Cardiac septum (tissue), 1 donor: ENCODE results near the gene RAB23. TPM values are rescaled to one million over a fixed set of nuclear protein-coding genes. Genes with fewer than 3 reads are reported as not detected.
"Not testable (repeated sequence)": the region's sequence is repeated elsewhere in the genome, so short reads cannot be mapped to it uniquely, and the experiment has no call there.

ENCODE experiments used
- DNase-seq: peaks from one replicate; pipeline ENCODE4 v3.0.0-alpha.2; 2020; ENCODE audit warnings: low spot score
- intact Hi-C: fragments of 100-400 bp; cut with DNase I; formaldehyde crosslinking; loops from one replicate; pipeline ENCODE4 v1.14.0; 2022
- total RNA-seq: library from RNA; stranded (reverse); fragmentation: NEBNext Ultra II Directional; extraction: Animal tissue kit (Norgen Biotek cat#: 25700); gene quantifications from one replicate; pipeline ENCODE4 v1.2.1, GENCODE V29; 2021
- donor health status: DM: no; HTN: no; CAD: no.

RAB23 gene
- total RNA-seq, 1 donor from 2014 or later = 19.5 TPM

GRCh38 chr6:57246307-57246706 is 24.2 kb upstream of the RAB23 start:
- DNase-seq = no peak
- intact Hi-C loops = no loop called here

GRCh38 chr6:57243954-57244353 is 21.8 kb upstream of the RAB23 start:
- DNase-seq = no peak
- intact Hi-C loops = no loop called here

- intact Hi-C loops, DNase-seq: not testable (repeated sequence)
Observed at GRCh38 chr6:57243526-57243925, 21.4 kb upstream of the RAB23 start.

GRCh38 chr6:57242505-57242904 is 20.4 kb upstream of the RAB23 start:
- DNase-seq = no peak
- intact Hi-C loops = no loop called here

- no peak for DNase-seq
- intact Hi-C loops = no loop called here
Observed at GRCh38 chr6:57226221-57226620, 4.1 kb upstream of the RAB23 start.

- DNase-seq = no peak
- intact Hi-C loops = no loop called here
Observed at GRCh38 chr6:57224769-57225515, 2.8 kb upstream of the RAB23 start.

- DNase-seq = no peak
- intact Hi-C loops = no loop called here
Observed at GRCh38 chr6:57222743-57223077, 603 bp upstream of the RAB23 start.

GRCh38 chr6:57221191-57221935 is 744 bp downstream of the RAB23 start:
- intact Hi-C loops = no loop called here
- peak; percentile 80 for DNase-seq

GRCh38 chr6:57220083-57220703 is 1.9 kb downstream of the RAB23 start:
- no peak for DNase-seq
- intact Hi-C loops = no loop called here

GRCh38 chr6:57217270-57217669 is 4.8 kb downstream of the RAB23 start:
- intact Hi-C loops = loop anchor here (5.0 kb wide), 2 partner anchors 40 to 95 kb away; no protein-coding TSS in a partner anchor
- DNase-seq = no peak

GRCh38 chr6:57216235-57217101 is 5.6 kb downstream of the RAB23 start:
- no peak for DNase-seq
- intact Hi-C loops = loop anchor here (5.0 kb wide), 2 partner anchors 39 to 96 kb away; no protein-coding TSS in a partner anchor

- intact Hi-C loops = loop anchor here (5.0 kb wide), 2 partner anchors 38 to 97 kb away; no protein-coding TSS in a partner anchor
- DNase-seq = no peak
Observed at GRCh38 chr6:57215260-57215659, 6.8 kb downstream of the RAB23 start.

GRCh38 chr6:57210060-57210459 is 12.0 kb downstream of the RAB23 start:
- no peak for DNase-seq
- intact Hi-C loops = no loop called here

GRCh38 chr6:57209030-57209429 is 13.1 kb downstream of the RAB23 start:
- intact Hi-C loops = no loop called here
- DNase-seq = no peak

GRCh38 chr6:57207872-57208271 is 14.2 kb downstream of the RAB23 start:
- intact Hi-C loops = no loop called here
- no peak for DNase-seq

GRCh38 chr6:57207141-57207540 is 15.0 kb downstream of the RAB23 start:
- intact Hi-C loops = no loop called here
- no peak for DNase-seq

- intact Hi-C loops = no loop called here
- no peak for DNase-seq
Observed at GRCh38 chr6:57205550-57206328, 16.4 kb downstream of the RAB23 start.

GRCh38 chr6:57201718-57202117 is 20.4 kb downstream of the RAB23 start:
- no peak for DNase-seq
- intact Hi-C loops = no loop called here
